Myocyte (in vitro differentiated cells): ENCODE results near the gene TRDN. TPM values are rescaled to one million over a fixed set of nuclear protein-coding genes. Genes with fewer than 3 reads are reported as not detected.
"Not testable (repeated sequence)": the region's sequence is repeated elsewhere in the genome, so short reads cannot be mapped to it uniquely, and the experiment has no call there.

Source experiments
- DNase-seq: peaks from one replicate; pipeline ENCODE4 v3.0.0-alpha.2; 2012; ENCODE audit warnings: low read depth
- total RNA-seq: library from RNA; depleted of rRNA; stranded (reverse); fragments of >200 nt; gene quantifications from 2 replicates; pipeline ENCODE4 v1.2.3, GENCODE V29; 2014

Gene TRDN
- total RNA-seq, 1 donor from 2014 or later = 12.8 TPM

DNA sequence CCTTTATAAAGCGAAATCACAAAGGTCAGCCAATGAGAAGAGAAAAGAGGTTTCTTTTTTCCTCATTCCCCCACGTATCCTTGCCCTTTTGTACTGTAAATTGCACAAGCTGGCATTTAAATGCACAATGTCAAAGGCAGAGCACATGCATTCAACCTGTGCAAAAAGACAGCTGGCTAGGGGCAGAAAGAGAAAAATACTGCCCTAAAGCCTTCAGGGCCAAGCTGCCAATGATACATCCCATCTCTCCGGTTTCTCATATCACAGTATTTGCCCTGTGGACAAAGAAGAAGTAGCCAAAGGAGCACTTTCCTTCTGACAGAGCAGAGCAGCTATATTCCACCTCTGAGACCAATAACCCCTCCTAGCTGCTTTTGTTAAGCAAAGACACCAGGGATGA, 219.2 kb downstream of the TRDN start:
- DNase-seq = no peak

DNA sequence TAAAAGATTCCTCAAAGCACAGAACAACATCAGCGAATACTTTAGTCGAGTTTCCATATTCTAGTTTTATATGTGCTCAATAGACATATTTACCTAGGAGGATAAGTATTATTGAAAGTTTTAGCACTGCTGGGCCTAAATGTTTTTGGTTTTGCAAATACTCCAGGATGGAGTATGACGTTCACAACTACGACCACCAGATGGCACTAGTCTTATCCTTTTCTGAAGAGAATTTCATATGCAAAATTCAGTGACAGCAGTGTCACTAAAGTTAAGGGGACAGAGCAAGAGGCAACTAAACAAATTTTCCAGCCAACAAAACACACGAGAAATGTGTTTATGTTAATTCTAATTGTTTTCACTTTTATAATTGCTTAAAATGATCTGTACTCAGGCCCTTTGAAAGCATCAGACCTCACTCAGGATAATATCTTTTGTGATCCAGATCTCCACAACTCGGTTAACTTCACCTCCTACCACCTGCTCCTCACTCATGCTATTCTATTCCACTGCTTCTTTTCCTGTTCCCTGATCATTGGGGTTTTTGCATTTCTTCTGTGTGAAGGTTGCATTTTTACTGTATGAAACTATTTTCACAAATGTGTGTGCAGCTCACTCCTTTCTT, 220.8 kb downstream of the TRDN start:
- peak; percentile 72 for DNase-seq

GRCh38 chr6:123404975-123405374, 231.8 kb downstream of the TRDN start:
- DNase-seq = no peak

GRCh38 chr6:123402052-123402451, 234.7 kb downstream of the TRDN start:
- no peak for DNase-seq

DNA sequence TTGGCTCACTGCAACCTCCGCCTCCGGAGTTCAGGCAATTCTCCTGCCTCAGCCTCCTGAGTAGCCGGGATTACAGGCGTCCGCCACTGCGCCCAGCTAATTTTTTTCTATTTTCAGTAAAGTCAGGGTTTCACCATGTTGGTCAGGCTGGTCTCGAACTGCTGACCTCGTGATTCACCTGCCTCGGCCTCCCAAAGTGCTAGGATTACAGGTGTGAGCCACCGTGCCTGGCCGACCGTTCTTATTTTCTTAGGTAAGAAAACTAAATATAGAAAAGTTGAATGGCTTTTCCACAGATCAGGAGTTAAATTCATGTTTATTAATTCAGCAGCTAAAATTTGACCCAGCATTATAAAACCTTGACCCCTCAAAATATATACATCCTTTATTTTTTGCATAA, 238.7 kb downstream of the TRDN start:
- no peak for DNase-seq

DNA sequence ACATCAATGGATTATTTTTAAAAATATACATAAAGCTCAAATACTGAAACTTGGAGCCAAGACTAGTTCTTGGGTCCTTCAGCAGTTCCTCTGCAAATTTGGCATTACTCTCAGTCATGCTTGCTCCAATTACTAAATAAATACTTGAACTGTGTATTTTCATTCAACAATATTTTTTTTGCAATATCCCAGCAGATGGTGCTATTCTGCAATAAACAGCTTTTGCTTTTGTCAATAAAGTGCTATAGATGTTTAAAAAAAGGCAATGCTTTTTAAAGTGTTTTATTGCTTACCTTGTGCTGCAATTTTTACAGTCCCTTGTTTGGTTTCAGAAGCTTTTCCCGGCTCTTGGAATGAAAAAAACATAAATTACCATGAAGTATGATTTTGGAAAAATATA, 243.4 kb downstream of the TRDN start:
- DNase-seq = peak; percentile 26

DNA sequence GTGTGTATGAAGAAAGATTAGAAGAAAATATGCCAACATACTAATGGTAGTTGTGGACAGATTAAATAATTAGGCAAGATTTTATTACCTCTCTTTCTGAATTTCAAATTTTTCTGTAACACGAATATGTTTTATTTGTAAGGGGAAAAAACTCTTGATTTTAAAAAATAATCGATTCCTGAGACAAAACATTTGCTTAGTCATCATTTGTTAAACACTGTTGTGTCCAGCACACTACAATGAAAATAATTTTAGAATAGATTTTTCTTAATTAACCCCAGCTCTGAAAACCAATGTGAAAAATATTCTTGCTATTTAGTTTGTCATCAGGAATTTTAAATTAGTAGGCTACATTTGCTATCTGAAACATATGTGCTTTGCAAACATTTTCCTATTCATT, 253.0 kb downstream of the TRDN start:
- DNase-seq = no peak

- DNase-seq = peak; percentile 47
Measured at GRCh38 chr6:123380257-123380656, 256.5 kb downstream of the TRDN start.

- DNase-seq = no peak
Measured at GRCh38 chr6:123372737-123373136, 264.0 kb downstream of the TRDN start.

DNA sequence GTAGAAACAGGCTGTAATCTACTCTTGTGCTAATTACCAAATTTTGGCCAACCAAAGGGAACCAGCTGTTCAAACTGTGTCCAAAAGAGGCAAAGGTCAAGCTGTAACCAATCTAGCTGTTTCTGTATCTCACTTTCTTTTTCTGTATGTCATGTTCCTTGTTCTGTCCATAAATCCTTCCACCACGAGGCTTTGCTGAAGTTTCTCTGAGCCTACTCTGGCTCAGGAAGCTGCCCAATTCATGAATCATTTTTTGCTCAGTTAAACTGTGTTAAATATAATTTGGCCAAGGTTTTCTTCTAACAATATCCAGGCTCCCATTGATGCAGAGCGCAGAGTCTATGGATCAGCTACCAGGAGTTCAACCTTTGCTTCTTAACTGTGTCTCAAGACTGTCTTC, 272.8 kb downstream of the TRDN start:
- no peak for DNase-seq

- no peak for DNase-seq
Measured at GRCh38 chr6:123360359-123360758, 276.4 kb downstream of the TRDN start.

GRCh38 chr6:123352705-123353104, 284.0 kb downstream of the TRDN start:
- DNase-seq = no peak

DNA sequence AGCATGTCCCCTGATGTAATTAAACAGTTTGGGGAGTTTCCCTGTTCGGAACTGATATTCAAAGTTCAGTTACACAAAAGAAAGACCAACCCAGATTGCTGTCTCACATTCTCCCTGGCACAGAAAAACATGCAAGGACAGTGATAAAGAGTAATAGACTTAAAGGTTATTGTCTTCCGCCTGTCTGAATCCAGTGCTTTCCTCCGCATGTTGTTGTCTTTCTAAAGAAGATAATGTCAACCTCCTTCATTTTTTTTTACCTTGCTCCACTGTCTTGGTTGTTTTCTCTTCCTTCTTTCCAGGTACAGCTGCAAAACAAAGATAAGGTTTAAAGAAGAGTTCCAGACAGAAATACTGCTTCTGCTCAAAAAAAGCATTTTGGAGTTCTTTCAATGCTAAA, 284.5 kb downstream of the TRDN start:
- no peak for DNase-seq

GRCh38 chr6:123343836-123344235, 292.9 kb downstream of the TRDN start:
- no peak for DNase-seq

- DNase-seq = no peak
Measured at GRCh38 chr6:123338394-123338793, 298.4 kb downstream of the TRDN start.

DNA sequence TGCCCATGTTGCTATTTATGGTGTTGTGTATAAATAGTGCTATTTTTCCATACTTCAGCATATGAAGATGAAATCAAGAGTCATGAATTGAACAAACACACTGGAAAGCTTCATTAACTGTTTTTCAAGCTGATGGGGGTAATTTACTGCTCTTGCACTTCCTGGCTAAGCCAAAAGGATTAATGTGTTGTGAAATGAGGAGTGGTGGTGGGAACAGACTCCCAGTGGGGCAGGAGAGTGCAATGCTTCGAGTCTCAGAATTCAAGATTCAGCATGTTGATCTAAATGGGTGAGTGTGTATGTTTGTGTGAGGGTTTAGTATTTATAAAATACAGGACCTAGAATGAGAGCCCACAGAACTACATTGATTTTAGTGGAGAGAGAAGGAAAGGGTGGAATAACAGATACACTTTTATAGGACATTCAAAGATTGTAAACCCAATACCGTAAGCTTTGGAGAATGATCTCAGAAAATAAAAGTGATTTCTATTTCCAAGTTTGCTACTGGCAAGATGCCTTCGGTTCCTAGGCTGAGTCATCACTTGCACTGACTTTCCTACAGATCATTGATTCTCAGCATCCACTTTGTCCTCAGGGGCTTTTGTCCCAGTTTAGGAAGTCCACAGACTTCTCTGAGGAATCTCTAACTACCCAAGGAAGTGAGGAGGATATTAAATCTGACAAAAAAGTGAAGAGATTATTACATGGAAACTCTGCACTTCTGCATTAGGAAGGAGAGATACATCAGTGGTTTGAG, 303.6 kb downstream of the TRDN start:
- DNase-seq = no peak

DNA sequence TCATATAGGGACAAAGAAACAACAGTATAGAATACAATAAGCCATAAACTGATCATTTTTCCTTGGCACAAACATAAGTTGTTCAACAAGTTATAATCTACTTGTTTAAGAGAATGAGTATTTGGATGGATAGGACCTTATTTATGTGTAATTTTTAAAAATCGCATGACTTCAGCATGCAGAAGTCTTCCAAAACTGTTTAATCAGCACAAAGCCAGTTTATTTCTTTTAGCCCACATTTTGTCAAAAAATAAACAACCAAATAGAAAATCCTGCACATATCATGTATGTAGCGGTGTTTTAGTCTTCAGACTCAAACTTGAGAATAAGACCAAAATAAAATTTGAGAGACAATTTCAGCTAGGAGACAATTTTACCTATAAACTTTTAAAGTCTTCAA, 304.7 kb downstream of the TRDN start:
- DNase-seq = no peak

- no peak for DNase-seq
Measured at GRCh38 chr6:123329337-123329736, 307.4 kb downstream of the TRDN start.

DNA sequence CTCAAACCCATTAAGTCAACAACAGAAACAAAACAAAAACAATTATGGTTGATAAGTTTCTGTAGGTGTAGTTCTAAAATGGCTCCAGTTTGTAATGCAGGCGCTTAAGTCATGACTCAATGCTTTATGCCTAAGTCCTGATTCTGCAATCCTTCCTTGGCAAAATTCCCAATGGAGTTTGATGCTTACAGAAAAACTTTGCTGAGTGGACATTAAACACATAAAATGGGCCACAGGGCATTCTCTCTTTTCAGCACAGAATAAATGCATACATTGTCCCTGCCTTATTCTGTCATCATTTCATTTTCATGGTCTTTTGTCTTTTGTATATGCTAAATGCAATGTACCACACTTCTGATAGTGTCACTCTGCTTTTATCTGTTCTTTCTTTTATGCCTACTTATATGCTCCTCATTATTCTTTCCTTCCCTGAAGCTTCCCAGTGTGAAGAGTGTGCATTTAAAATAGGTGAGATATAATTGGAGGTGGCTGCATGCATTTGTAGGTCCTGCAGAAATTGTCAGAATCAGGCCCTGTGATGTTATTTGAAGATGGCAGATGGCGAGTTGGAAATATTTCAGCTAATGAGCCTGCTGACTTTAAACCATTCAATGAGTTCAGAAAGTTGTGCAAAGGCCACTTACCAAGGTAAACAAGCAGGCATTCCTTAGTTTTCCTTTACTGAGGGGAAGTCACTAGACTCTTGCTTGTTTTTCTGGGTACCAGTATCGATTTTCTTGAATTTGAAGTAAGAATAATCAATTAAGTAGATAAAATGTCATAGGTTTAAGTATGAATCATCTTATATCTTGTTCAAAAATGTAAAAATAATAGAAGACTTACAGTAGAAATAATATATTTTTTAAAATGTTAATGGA, 313.1 kb downstream of the TRDN start:
- DNase-seq = no peak

- no peak for DNase-seq
Measured at GRCh38 chr6:123321020-123321419, 315.7 kb downstream of the TRDN start.

- peak; percentile 11 for DNase-seq
Measured at GRCh38 chr6:123316733-123317323, 319.9 kb downstream of the TRDN start.

GRCh38 chr6:123314459-123314858, 322.3 kb downstream of the TRDN start:
- not testable (repeated sequence) for DNase-seq
